ENCODE results near the gene KLK2. TPM values are rescaled to one million over a fixed set of nuclear protein-coding genes. Genes with fewer than 3 reads are reported as not detected.

KLK2 gene
- total and polyA plus RNA-seq, 2 of the 8 experiments (the other 6 are each of a cell fraction or from before 2014, with no cell fraction given), result 0.20 TPM; not detected in 1

DNA sequence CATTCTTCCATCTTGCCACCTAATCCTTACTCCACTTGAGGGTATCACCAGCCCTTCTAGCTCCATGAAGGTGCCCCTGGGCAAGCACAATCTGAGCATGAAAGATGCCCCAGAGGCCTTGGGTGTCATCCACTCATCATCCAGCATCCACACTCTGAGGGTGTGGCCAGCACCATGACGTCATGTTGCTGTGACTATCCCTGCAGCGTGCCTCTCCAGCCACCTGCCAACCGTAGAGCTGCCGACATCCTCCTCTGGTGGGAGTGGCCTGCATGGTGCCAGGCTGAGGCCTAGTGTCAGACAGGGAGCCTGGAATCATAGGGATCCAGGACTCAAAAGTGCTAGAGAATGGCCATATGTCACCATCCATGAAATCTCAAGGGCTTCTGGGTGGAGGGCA lies 21.6 kb upstream of the KLK2 start:
- no peak overlapping the region for H3K23ac ChIP-seq (ENCODE audit: insufficient read length)
- H3K18ac ChIP-seq (ENCODE audit: extremely low read depth, low read length), result no peak overlapping the region
- H3K4me1 ChIP-seq (replicated peaks in 1 of 4; ENCODE audit: control insufficient read depth in 3 of 4, insufficient read depth in 4 of 4, low read length in 3 of 4), result no peaks in the 10 kb centered on the region
- H3K4me3 ChIP-seq (ENCODE audit: extremely low read depth in 1 of 4, insufficient read depth in 2 of 4, low read depth in 3 of 4, low read length in 4 of 4), result no peak overlapping the region
- WGBS, 2 experiments (ENCODE audit: extremely low coverage in 1 of 2, insufficient coverage in 1 of 2, insufficient read length in 1 of 2, insufficient replicate concordance in 2 of 2, low coverage in 1 of 2, low lambda C conversion rate in 2 of 2, missing lambda C conversion rate in 1 of 2), result 80% methylated on average over 4 of the region's 4 CpGs; no CpG with 5 or more reads in 1 of the 2 experiments
- no peak overlapping the region for H4K5ac ChIP-seq (ENCODE audit: insufficient read length, low read depth, low read length)
- H2BK20ac ChIP-seq (ENCODE audit: low read length), result no peak overlapping the region
- no peak overlapping the region for H3K4me2 ChIP-seq (ENCODE audit: insufficient read depth in 1 of 2, low read depth in 2 of 2, low read length in 2 of 2)
- no peaks in the 10 kb centered on the region for H3K79me1 ChIP-seq (ENCODE audit: low read depth, low read length)
- H3K14ac ChIP-seq (ENCODE audit: insufficient read length), result no peak overlapping the region
- H2AK5ac ChIP-seq (ENCODE audit: low read depth, low read length), result no peak overlapping the region
- POLR2A ChIA-PET (ENCODE audit: partially characterized antibody), result interaction anchor here (1.2 to 1.4 kb wide), 2 partner anchors 47 to 56 kb away, joined by 3 to 4 read pairs; no protein-coding TSS in a partner anchor
- H4K20me1 ChIP-seq (replicated peaks in 1 of 2; ENCODE audit: control insufficient read depth in 1 of 2, insufficient read depth in 2 of 2, low read length in 2 of 2), result no peaks in the 10 kb centered on the region
- H3K4ac ChIP-seq (replicated peaks; ENCODE audit: insufficient read length, low read depth, low read length), result no peak overlapping the region
- H3K23me2 ChIP-seq (ENCODE audit: low read depth, low read length), result no peaks in the 10 kb centered on the region
- H3K9me3 ChIP-seq (ENCODE audit: insufficient read depth in 2 of 2, low read depth in 1 of 2, low read length in 1 of 2), result no peaks in the 10 kb centered on the region
- CTCF ChIA-PET (ENCODE audit: partially characterized antibody), result interaction anchor here (0.6 kb wide), 1 partner anchor 65 kb away, joined by 3 read pairs; no protein-coding TSS in a partner anchor
- TF ChIP-seq EGR1 (IDR thresholded peaks at IDR 0.05; ENCODE audit: borderline replicate concordance, low read depth, low read length) (no peak), EZH2 (IDR thresholded peaks at IDR 0.05; ENCODE audit: low read depth, low read length, severe bottlenecking) (no peak), CHD1 (IDR thresholded peaks at IDR 0.05; ENCODE audit: low read depth, low read length) (no peak), USF2 (IDR thresholded peaks at IDR 0.05; ENCODE audit: low read length) (no peak), SP2 (IDR thresholded peaks at IDR 0.05; ENCODE audit: low read length) (no peak), SAP30 (IDR thresholded peaks at IDR 0.05; ENCODE audit: insufficient read depth, insufficient replicate concordance, low read length) (no peak), POLR2A (IDR thresholded peaks at IDR 0.05; ENCODE audit: control extremely low read depth in 1 of 2, low read depth in 2 of 2, low read length in 2 of 2) (no peak), POU5F1 (IDR thresholded peaks at IDR 0.05; ENCODE audit: low read depth, low read length) (no peak), SIRT6 (IDR thresholded peaks at IDR 0.05; ENCODE audit: low read length) (no peak)
- TF ChIP-seq, protein P1, sequence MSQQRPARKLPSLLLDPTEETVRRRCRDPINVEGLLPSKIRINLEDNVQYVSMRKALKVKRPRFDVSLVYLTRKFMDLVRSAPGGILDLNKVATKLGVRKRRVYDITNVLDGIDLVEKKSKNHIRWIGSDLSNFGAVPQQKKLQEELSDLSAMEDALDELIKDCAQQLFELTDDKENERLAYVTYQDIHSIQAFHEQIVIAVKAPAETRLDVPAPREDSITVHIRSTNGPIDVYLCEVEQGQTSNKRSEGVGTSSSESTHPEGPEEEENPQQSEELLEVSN (IDR thresholded peaks at IDR 0.05), result no peak
- TF ChIP-seq, protein P2, sequence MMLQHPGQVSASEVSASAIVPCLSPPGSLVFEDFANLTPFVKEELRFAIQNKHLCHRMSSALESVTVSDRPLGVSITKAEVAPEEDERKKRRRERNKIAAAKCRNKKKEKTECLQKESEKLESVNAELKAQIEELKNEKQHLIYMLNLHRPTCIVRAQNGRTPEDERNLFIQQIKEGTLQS (IDR thresholded peaks at IDR 0.05; ENCODE audit: insufficient read depth, low read depth, low read length), result no peak
- no peak overlapping the region for H3K27ac ChIP-seq (ENCODE audit: low read depth, low read length)
- no peaks in the 10 kb centered on the region for H3K36me3 ChIP-seq (ENCODE audit: control insufficient read depth in 2 of 4, insufficient read depth in 4 of 4, low read length in 3 of 4)
- no peak overlapping the region for H2BK12ac ChIP-seq (ENCODE audit: low read depth, low read length)
- 0 out of 7 replicates have a peak, but pooled peaks cover 0 to 4% (median 0%) of the 10 kb centered on the region in 4 experiments for H3K27me3 ChIP-seq (replicated peaks in 1 of 4; ENCODE audit: control insufficient read depth in 3 of 4, extremely low read depth in 1 of 4, insufficient read depth in 3 of 4, low read length in 3 of 4)
- no peak overlapping the region for H3K9ac ChIP-seq (replicated peaks in 1 of 4; ENCODE audit: extremely low read depth in 1 of 4, low read depth in 3 of 4, low read length in 3 of 4)
- H2AFZ ChIP-seq (ENCODE audit: low read length), result no peak overlapping the region
- H2BK5ac ChIP-seq (ENCODE audit: low read depth, low read length), result no peak overlapping the region
- no peak overlapping the region for H4K8ac ChIP-seq (ENCODE audit: extremely low read depth, insufficient read depth, low read length)
- no peak overlapping the region for H2BK120ac ChIP-seq (replicated peaks; ENCODE audit: low read depth, low read length)
- H4K91ac ChIP-seq (replicated peaks; ENCODE audit: insufficient read length, low read length), result no peak overlapping the region
- H2BK15ac ChIP-seq (ENCODE audit: low read length), result no peak overlapping the region
- FAIRE-seq (no peak), DNase-seq (ENCODE audit: low read depth in 1 of 2, low spot score in 2 of 2) (no peak)
- no peaks in the 10 kb centered on the region for H3K79me2 ChIP-seq (ENCODE audit: control insufficient read depth in 1 of 2, insufficient read depth in 2 of 2, low read length in 2 of 2)
- H3K56ac ChIP-seq (replicated peaks; ENCODE audit: insufficient read length, low read depth, low read length), result no peak overlapping the region
